SW480 (cell line): Measurements from ENCODE around the gene LIG3.
"Not testable (repeated sequence)": the region's sequence is repeated elsewhere in the genome, so short reads cannot be mapped to it uniquely, and the experiment has no call there.

ENCODE experiments used
- DNase-seq: peaks from one replicate; pipeline ENCODE4 v3.0.0-alpha.2; 2016; ENCODE audit warnings: low spot score

Gene LIG3

DNA sequence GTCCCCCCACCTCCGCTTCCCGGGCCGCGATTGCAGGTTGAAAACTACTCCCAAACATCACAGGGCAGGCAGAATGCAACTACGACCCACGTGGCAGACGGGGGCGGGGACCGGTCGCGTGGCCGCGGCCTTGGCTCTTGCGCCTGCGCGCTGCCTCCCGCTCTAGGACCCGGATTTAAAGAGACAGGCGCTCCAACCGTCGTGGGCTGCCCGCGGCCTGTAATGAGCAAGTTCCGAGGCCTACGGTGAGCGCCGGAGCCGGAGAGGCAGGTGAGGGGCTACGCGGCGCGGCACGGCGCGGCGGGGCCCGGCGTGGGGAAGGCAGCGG lies at the start of gene LIG3:
Gene LIG3 (plus strand): TSS at position 160 of the 328 bp plus-strand sequence. CDS start 2,494 bp downstream, outside the sequence.
- peak; percentile 92 for DNase-seq

GRCh38 chr17:34950780-34951179 lies 29.5 kb upstream of the LIG3 start:
- DNase-seq: not testable (repeated sequence)

GRCh38 chr17:34958438-34958837 lies 21.9 kb upstream of the LIG3 start:
- DNase-seq: no peak

GRCh38 chr17:34961093-34961911 lies 19.0 kb upstream of the LIG3 start, which contains the start of the genes CCT6B and ZNF830:
Gene CCT6B, minus strand, starts transcription at chr17:34961460. Its CDS starts 67 bp downstream, at chr17:34961393.
Gene ZNF830, plus strand, starts transcription at chr17:34961540. Its CDS starts 27 bp downstream, at chr17:34961567.
- peak; percentile 92 for DNase-seq

GRCh38 chr17:34974179-34974578 lies 6.1 kb upstream of the LIG3 start:
- no peak for DNase-seq

DNA sequence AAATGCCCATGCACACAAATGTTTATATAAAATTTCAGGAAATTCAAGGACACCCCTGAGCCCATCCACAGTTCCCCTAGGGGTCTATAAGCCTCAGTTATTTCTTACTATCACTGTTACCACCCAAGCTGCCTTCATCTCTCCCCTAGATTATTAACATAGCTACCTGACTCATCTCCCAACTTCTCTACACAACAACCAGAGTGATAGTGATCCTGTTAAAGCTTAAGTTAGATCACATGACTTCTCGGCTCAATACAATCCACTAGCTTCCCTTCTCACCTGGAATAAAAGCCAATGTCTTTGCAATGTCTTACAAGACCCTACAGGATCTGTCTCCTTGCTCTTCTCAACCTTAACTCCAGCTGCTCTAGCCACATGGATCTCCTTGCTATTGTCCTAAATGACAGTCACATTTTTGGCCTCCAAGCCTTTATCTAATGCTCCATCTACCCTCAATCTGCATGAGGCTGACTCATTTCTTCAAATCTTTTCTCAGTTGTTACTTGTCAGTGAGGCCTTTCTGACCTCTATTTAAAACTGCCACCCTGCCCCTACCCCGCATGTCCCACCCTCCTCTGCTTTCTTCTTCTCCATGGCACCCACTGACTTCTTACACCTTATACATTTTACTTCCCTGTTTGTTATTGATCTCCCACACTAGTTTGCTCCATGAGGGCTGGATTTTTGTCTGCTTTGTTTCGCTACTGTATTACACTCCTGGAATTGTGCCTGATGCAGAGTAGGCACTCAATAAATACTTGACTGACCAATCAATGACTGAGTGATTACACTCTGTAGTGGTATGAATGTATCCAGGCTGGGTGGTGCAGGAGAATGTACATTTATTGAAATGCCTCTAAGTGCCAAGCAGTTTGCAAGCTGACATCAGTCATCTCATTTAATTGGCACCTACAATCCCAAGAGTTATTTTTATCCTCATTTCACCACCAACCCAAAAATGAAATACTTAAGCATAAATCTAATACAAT lies 5.2 kb upstream of the LIG3 start:
- DNase-seq: no peak

DNA sequence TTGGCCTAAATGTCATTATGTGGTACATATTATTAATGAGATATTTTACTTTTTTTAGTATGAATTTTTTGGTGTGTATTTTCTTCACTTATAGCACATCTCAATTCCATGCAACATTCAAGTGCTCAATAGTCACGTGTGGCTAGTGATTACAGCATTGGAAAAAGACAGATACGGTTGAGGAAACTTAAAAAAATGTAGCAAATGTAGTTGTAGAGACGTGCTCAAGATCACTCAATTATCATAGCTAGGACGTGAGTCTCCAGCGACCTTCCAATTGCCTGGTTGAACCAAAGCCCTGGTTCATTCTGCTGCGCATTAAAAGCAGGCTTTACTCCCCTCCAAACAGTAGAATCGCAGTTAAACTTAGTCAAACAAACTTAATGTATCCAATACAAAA lies 1.2 kb upstream of the LIG3 start:
- DNase-seq: no peak

DNA sequence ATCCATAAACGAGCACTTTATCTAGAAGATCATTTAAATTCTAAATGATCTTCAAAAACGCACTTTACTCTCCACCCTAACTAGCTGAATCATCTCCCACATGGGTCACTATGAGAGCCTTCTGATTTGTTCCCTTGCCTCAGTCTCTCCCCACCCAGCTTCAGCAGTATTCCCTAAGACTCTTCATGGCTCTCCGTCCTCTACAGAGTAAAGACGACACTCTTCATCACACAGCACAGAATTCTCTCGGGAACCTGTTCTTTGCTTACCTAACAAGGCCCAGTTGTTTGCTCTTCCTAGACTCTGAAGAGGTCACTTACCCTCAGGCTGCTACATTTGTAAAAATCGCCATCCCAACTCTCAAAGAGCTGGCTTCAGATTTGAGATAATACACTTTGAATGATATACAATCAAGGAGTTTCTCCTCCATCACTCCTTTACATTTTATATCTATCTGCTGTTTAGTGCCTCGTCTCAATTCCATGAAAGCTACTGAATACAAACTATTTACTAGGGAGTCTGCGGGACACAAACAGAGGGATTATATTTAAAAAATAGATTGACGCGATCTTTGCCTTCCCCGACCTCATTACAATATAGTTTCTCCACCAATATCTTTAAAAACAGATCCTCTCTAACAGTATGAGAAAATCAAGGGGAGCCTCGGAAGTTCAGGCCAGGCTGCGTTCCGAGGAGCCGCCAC lies 511 bp upstream of the LIG3 start:
- no peak for DNase-seq

DNA sequence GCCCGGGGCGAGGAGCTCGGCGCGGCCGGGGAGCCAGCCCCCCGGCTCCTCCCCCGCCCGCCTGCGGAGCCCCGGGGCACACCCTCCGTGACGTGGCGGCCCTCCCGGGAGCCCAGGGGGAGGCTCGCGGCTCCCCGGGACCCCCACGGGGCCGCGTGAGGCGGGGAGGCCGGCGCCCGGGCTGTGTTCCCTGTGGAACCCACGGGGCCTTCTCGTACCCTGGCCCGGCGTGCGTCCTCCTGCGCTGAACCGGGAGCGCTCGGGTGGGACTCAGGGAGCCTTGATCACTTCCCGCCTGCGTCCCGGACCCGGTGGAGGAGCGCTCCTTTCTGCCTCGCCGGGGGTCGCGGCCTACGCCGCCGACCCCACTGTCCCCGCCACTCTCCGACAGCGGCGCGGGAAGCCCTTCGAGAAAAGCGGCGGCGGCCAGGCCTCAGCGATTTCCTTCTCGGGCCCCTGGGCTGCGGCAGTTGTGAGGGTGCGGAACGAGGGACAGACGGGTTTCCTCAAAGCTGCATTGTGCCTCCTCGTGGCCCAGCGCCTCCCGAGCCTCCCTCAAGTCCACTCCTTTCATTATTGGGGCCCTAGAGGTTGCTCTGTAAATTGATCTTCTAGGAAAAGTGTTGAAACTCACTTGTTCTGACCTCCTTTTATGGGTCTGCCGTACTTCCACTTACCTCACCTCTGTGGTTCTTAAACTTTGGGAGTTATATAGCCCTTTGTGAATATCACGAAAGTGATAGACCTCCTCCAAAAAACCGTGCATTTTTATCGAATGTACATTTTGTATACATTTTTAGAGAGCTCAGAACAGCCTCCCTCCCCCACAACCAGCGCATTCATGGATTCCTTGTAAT lies 597 bp downstream of the LIG3 start:
- peak; percentile 90 for DNase-seq

GRCh38 chr17:34981538-34982241 lies 1.4 kb downstream of the LIG3 start:
- DNase-seq: no peak

- no peak for DNase-seq
Measured at GRCh38 chr17:34987232-34987631, 6.9 kb downstream of the LIG3 start.

DNA sequence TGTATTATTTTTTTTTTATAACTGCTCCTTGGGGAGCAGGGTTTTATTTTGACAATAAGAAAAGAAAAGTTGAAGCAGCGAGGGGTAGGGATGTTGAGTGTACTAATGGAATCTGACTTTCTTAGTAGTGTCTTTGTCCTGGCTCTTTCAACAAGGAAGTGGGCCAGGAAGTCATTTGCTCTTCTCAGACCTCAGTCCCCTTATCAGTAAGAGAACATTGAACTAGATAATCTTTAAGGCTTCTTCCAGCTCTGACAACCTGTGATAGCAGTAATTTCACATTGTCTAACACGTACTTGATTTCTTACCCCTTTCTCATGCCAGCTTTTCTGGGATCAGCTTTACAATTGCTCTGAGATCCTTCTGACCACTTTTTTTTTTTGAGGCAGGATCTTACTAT lies 8.3 kb downstream of the LIG3 start:
- DNase-seq: no peak

- no peak for DNase-seq
Measured at GRCh38 chr17:34989473-34989872, 9.2 kb downstream of the LIG3 start.

DNA sequence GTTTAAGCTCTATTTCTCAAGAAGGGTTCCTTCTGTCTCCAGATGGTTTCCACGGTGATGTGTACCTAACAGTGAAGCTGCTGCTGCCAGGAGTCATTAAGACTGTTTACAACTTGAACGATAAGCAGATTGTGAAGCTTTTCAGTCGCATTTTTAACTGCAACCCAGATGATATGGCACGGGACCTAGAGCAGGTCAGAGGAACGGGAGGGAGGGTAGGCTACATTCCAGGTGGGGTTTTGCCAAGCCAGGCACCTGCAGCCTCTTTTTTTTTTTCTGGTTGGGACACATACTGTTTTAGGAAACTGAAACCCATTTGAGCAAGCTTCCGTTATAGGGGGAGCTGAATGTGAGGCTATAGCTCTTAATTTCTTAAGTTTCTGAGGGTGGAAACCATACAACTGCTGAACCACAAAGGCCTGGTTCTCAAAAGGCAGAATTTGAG lies 10.6 kb downstream of the LIG3 start:
- no peak for DNase-seq

DNA sequence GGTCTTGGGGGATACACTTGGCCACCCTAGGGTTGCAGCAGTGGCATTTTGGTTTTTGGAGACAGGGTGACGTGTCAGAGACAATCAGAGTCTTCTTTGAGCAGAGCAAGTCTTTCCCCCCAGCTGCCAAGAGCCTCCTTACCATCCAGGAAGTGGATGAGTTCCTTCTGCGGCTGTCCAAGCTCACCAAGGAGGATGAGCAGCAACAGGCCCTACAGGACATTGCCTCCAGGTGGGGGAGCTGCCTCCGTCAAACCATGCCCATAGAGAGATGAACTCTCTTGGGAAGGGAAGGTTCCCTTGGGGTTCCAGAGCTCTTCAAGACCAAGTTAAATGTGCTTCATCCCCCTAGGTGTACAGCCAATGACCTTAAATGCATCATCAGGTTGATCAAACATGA lies 11.3 kb downstream of the LIG3 start:
- no peak for DNase-seq

GRCh38 chr17:34993031-34993430 lies 12.7 kb downstream of the LIG3 start:
- DNase-seq: no peak

DNA sequence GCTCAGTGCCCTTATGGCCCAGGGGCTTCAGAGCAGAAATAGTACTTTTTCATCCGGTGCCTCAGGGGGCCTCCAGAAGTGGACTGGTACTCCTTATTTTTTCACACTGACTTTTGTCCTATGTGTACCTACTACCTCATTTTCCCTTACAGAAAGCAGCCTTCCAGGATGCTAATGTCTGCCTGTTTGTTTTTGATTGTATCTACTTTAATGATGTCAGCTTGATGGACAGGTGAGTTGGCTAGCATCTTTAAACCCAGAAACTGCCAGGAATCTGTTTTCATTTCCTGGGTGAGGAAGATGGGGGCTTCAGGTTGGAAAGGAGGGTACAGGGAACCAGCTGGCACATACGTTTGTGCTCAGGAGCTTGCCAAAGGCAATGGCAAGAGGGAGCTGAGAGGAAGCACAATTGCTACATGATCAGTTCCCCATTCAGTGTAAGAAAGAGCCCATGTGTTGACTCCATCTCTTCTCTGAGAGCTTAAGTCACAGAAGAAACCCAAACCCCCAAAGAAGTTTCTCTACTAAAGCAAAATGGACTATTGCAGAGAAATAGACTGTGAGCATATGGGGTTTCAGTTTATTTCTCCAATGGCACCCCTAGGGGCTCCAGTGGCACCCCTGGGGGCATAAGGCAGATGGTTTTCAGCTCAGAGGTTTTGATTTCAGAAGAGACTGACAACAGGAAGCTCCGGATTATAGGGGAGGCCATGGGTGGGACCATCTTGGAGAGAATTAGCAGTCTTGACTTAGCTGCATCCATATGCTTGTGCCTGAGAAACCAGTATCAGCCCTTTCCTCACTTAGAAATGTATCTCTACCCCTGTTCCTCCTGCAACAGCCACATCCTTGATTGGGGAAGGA lies 16.3 kb downstream of the LIG3 start:
- DNase-seq: no peak

- DNase-seq: no peak
Measured at GRCh38 chr17:34997355-34997862, 17.1 kb downstream of the LIG3 start.

DNA sequence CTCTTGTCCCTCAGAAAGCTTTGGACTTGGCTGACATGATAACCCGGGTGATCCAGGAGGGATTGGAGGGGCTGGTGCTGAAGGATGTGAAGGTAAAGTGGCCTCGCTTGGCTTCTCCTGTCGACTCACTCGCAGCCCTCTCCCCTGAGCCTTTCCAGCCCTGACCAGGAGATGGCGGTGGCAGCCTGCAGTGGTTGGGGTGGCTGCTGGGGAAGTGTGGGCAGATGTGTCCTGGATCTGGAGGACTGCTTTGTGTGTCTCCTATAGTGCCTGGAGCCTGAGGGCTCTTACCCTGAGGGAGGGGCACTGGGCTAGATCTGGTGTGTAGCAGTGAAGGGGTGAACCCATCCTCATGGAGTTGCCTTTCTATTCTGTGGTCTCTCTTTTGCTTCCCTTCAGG lies 17.9 kb downstream of the LIG3 start:
- DNase-seq: peak; percentile 38
